Psoas muscle (tissue), 8 donors: ENCODE measurements around the gene KRT6B. TPM values are rescaled to one million over a fixed set of nuclear protein-coding genes. Genes with fewer than 3 reads are reported as not detected.
"Not testable (repeated sequence)": the region's sequence is repeated elsewhere in the genome, so short reads cannot be mapped to it uniquely, and the experiment has no call there.

Source experiments
- ATAC-seq, 4 donors: fragments of 200-7000 bp; cut with Tn5 transposase; one replicate each; pipeline ENCODE4 v1.9.1; 2020; ENCODE audit warnings: moderate library complexity in 3 of 4, mild to moderate bottlenecking in 2 of 4
- DNase-seq, 2 donors: peaks; one replicate each; pipeline ENCODE4 v3.0.0-alpha.2; 2020
- H3K27ac ChIP-seq: fragments of 200-600 bp; one replicate; pipeline ENCODE4 v1.8.0; 2022
- H3K27me3 ChIP-seq, 3 donors: fragments of 200-600 bp in 1 of 3; one replicate each; pipeline versions ENCODE4 v1.6.1 to v1.8.0; 2013 to 2022; ENCODE audit warnings: low read length in 2 of 3, mild to moderate bottlenecking in 2 of 3, moderate library complexity in 1 of 3; ENCODE audit not compliant: insufficient read depth in 3 of 3
- H3K36me3 ChIP-seq, 2 donors: fragments of 200-600 bp in 1 of 2; one replicate each; pipeline versions ENCODE4 v1.6.1 to v1.8.0; 2013 to 2022; ENCODE audit warnings: low read depth in 1 of 2, mild to moderate bottlenecking in 1 of 2, moderate library complexity in 1 of 2; ENCODE audit not compliant: insufficient read depth in 1 of 2
- H3K4me1 ChIP-seq: fragments of 200-600 bp; one replicate; pipeline ENCODE4 v1.8.0; 2022
- H3K4me3 ChIP-seq: fragments of 200-600 bp; one replicate; pipeline ENCODE4 v1.8.0; 2022; ENCODE audit warnings: mild to moderate bottlenecking
- H3K9me3 ChIP-seq: fragments of 200-600 bp; one replicate; pipeline ENCODE4 v1.8.0; 2022
- WGBS, 3 donors: extraction: QIAGEN DNeasy Blood & Tissue Kit; methylation state at CpG; one replicate each; pipeline versions ENCODE4 v1.1.6 to v1.1.7; 2013; 5-methylcytosine and 5-hydroxymethylcytosine counted together
- intact Hi-C, 2 donors: fragments of 100-400 bp; cut with DNase I; formaldehyde crosslinking; loops; one replicate each; pipeline versions ENCODE4 v1.11.0 to v1.14.2; 2022
- long read RNA-seq, 2 donors: library from polyadenylated mRNA; unstranded; transcript quantifications; one replicate each; pipeline ENCODE4 v2.0.0, GENCODE V29; 2021
- polyA plus RNA-seq, 3 donors: library from polyadenylated mRNA; stranded (reverse); fragments of 200-250 nt; gene quantifications; one replicate each; pipeline ENCODE4 v1.2.3, GENCODE V29; 2013
- total RNA-seq, 4 donors: library from RNA; stranded (reverse); fragmentation: NEBNext Ultra II Directional in 2 of 4; extraction: Animal tissue kit (Norgen Biotek cat#: 25700) in 2 of 4; gene quantifications; one replicate each; pipeline versions ENCODE4 v1.2.1 to v1.2.4, GENCODE V29; 2021 to 2023
- TF ChIP-seq, protein P1 (sequence below): fragments of 200-600 bp; IDR thresholded peaks from one replicate; pipeline ENCODE4 v1.8.0; 2022; ENCODE audit warnings: antibody characterized with exemption
- donor health status: healthy with polysubstance abuse.
- donor health status: DM: no; HTN: no; CAD: no; lungs with moderate emphysema.
- donor health status: Bipolar disorder and iron deficiency.
- donor health status: healthy.
- donor health status: DM: yes; HTN: yes; CAD: no.
- donor health status: DM: no; HTN: no; CAD: no.
- donor health status: DM: no; HTN: no; CAD: no.
- donor health status: DM: yes; HTN: yes; CAD: no.

KRT6B gene
- total RNA-seq (under 1 TPM in 2 of 4 donors, not detected in 2; 0.26 to 0.32 TPM), polyA plus RNA-seq (under 1 TPM in 2 of 3 donors, not detected in 1; 0.04 TPM)
- long read RNA-seq, donor 1: 0 reads
- long read RNA-seq, donor 2: 0 reads

DNA sequence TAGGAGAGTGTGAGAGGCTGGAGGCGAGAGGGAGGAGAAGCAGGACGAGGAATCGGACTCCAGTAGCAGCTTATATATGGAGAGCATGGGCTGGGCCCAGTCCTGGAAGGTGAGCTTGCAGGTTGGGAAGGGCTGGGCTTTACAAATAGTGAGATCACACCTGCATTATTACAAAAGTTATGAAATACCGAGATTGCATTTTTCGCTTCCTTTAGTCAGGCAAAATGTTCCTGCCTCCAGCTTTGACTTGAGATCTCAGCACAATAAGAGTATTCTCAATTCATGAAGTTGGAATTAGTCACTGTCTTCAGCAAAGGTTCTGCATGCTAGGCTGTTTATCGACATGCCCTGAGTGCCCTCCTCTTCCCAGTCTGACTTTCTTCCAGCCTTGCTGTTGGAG is at the start of gene KRT6B:
KRT6B (minus strand) TSS at position 46 of the 400 bp plus-strand sequence. CDS start 68 bp downstream, outside the sequence.
- TF ChIP-seq, protein P1, sequence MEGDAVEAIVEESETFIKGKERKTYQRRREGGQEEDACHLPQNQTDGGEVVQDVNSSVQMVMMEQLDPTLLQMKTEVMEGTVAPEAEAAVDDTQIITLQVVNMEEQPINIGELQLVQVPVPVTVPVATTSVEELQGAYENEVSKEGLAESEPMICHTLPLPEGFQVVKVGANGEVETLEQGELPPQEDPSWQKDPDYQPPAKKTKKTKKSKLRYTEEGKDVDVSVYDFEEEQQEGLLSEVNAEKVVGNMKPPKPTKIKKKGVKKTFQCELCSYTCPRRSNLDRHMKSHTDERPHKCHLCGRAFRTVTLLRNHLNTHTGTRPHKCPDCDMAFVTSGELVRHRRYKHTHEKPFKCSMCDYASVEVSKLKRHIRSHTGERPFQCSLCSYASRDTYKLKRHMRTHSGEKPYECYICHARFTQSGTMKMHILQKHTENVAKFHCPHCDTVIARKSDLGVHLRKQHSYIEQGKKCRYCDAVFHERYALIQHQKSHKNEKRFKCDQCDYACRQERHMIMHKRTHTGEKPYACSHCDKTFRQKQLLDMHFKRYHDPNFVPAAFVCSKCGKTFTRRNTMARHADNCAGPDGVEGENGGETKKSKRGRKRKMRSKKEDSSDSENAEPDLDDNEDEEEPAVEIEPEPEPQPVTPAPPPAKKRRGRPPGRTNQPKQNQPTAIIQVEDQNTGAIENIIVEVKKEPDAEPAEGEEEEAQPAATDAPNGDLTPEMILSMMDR: no peak
- Histone ChIP-seq H3K36me3 (no peaks in the 10 kb centered on the region), H3K9me3 (no peaks in the 10 kb centered on the region), H3K27me3 (peaks cover 0 to 3% (median 0%) of the 10 kb centered on the region in 3 donors), H3K4me3 (no peak within 1 kb of the TSS), H3K4me1 (no peaks in the 10 kb centered on the region), H3K27ac (no peak within 1 kb of the TSS)
- no peak for ATAC-seq
- 80 to 86% (median 86%) methylated on average over 6 of the region's 6 CpGs for WGBS, 3 donors
- no peak for DNase-seq
- intact Hi-C loops: no loop called here

- TF ChIP-seq, protein P1: no peak
- WGBS, 3 donors: 80 to 81% (median 80%) methylated on average over 7 of the region's 7 CpGs
- DNase-seq (no peak), ATAC-seq (no peak)
- intact Hi-C loops: loop anchor here in 1 of 2 donors (10.0 kb wide), 1 partner anchor 347 kb away; no protein-coding TSS in a partner anchor
- Histone ChIP-seq H3K27ac (no peak overlapping the region), H3K4me3 (no peak overlapping the region), H3K36me3 (no peaks in the 10 kb centered on the region), H3K4me1 (no peaks in the 10 kb centered on the region), H3K9me3 (no peaks in the 10 kb centered on the region), H3K27me3 (peaks cover 0 to 3% (median 2%) of the 10 kb centered on the region in 3 donors)
Observed at GRCh38 chr12:52501490-52501889, 49.5 kb upstream of the KRT6B start.

- WGBS, 3 donors: 58 to 62% (median 58%) methylated on average over 6 of the region's 6 CpGs
- intact Hi-C loops: loop anchor here in 1 of 2 donors (10.0 kb wide), 1 partner anchor 346 kb away; no protein-coding TSS in a partner anchor
- not testable (repeated sequence) for DNase-seq, H3K27ac ChIP-seq, ATAC-seq, H3K9me3 ChIP-seq, H3K27me3 ChIP-seq, H3K36me3 ChIP-seq, H3K4me1 ChIP-seq, H3K4me3 ChIP-seq
Observed at GRCh38 chr12:52500574-52500973, 48.6 kb upstream of the KRT6B start.

DNA sequence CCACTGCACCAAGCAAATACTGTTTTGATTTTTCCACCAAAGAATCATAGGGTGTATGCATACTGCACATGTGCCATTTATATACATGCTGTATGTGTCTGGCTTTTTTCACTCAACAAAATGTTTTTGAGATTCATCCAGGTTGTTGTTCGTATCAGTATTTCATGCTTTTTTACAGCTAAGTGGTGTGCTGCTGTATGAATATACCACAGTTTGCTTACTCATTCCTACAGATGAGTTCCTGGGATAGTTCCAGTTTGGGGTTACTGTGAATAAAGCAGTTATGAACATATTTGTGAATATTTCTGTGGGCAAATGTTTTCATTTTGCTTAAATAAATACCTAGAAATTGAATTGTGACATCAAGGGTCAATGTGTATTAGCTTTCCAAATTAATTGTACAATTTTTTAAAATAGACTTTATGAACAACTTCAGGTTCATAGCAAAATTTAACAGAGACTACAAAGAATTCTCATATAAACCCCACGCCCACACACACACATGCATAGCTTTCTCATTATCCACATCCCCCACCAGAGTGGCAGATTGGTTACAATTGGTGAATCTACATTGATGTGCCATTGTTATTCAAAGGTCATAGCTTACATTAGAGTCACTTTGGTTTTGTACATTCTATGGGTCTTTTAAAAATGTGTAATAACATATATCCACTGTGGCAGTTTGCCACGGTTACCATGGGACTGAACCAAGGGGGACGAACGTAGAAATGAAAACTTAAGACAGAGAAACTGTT is 48.0 kb upstream of the KRT6B start:
- no peak overlapping the region for H3K4me3 ChIP-seq
- H3K4me1 ChIP-seq: no peaks in the 10 kb centered on the region
- ATAC-seq: no peak
- no peak overlapping the region for H3K27ac ChIP-seq
- intact Hi-C loops: loop anchor here in 1 of 2 donors (10.0 kb wide), 1 partner anchor 345 kb away; no protein-coding TSS in a partner anchor
- H3K27me3 ChIP-seq: peaks cover 0 to 6% (median 2%) of the 10 kb centered on the region in 3 donors
- WGBS, 3 donors: 72 to 82% (median 75%) methylated on average over 5 of the region's 5 CpGs
- H3K36me3 ChIP-seq: no peaks in the 10 kb centered on the region
- no peak for DNase-seq
- TF ChIP-seq, protein P1: no peak
- no peaks in the 10 kb centered on the region for H3K9me3 ChIP-seq

- Histone ChIP-seq H3K27ac (no peak overlapping the region), H3K36me3 (no peaks in the 10 kb centered on the region), H3K27me3 (peaks cover 0 to 7% (median 2%) of the 10 kb centered on the region in 3 donors), H3K4me1 (no peaks in the 10 kb centered on the region), H3K4me3 (no peak overlapping the region), H3K9me3 (no peaks in the 10 kb centered on the region)
- 12 to 24% (median 23%) methylated on average over 1 of the region's 1 CpG for WGBS, 3 donors
- DNase-seq: no peak
- intact Hi-C loops: no loop called here
- TF ChIP-seq, protein P1: no peak
- ATAC-seq: no peak
Observed at GRCh38 chr12:52498946-52499345, 47.0 kb upstream of the KRT6B start.
